Stimulated activated naive CD8-positive, alpha-beta T cell treated with anti-CD3 and anti-CD28 coated beads, Interleukin-15, amount 100 ng/mL, for 72 hours (primary cell): ENCODE measurements around the gene FER.
"Not testable (repeated sequence)": the region's sequence is repeated elsewhere in the genome, so short reads cannot be mapped to it uniquely, and the experiment has no call there.

ENCODE experiments used
- ATAC-seq: fragments of 150-1000 bp; cut with Tn5 transposase; 2 replicates; pipeline ENCODE4 v1.10.0; 2021; ENCODE audit warnings: mild to moderate bottlenecking, moderate library complexity
- DNase-seq, 2 donors: peaks; one replicate each; pipeline ENCODE4 v3.0.0; 2021 to 2022
- H3K27ac Mint-ChIP-seq, 2 donors: one replicate each; pipeline ENCODE4 v1.8.0; 2022; ENCODE audit warnings: mild to moderate bottlenecking in 2 of 2, mixed read lengths in 2 of 2, moderate library complexity in 2 of 2
- H3K27me3 Mint-ChIP-seq: one replicate; pipeline ENCODE4 v1.8.0; 2022; ENCODE audit warnings: mixed read lengths
- H3K4me1 Mint-ChIP-seq: one replicate; pipeline ENCODE4 v1.8.0; 2022; ENCODE audit warnings: mild to moderate bottlenecking, mixed read lengths
- H3K4me3 Mint-ChIP-seq, 2 donors: one replicate each; pipeline ENCODE4 v1.8.0; 2022; ENCODE audit warnings: mild to moderate bottlenecking in 2 of 2, mixed read lengths in 2 of 2, moderate library complexity in 1 of 2
- H3K9me3 Mint-ChIP-seq, 2 donors: one replicate each; pipeline ENCODE4 v1.8.0; 2022; ENCODE audit warnings: mixed read lengths in 2 of 2

Gene FER

DNA sequence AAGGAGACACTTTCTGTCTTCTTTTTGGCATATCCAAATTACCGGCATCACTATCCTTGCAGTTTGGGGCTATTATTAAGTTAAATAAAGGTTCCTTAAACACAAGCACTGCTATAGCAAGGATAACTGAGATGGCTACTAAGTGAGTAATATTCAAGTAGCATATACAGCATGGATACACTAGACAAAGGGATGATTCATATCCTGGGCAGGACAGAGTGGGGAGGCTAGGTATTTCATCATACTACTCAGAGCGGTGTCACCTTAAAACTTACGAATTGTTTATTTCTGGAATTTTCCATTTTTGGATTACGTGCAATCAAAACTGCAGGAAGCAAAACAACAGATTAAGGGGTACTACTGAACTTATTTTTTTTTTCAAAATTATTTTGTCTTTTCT lies 54.1 kb downstream of the FER start:
- H3K9me3 Mint-ChIP-seq, result peaks cover 21 to 25% of the 10 kb centered on the region in 2 donors

DNA sequence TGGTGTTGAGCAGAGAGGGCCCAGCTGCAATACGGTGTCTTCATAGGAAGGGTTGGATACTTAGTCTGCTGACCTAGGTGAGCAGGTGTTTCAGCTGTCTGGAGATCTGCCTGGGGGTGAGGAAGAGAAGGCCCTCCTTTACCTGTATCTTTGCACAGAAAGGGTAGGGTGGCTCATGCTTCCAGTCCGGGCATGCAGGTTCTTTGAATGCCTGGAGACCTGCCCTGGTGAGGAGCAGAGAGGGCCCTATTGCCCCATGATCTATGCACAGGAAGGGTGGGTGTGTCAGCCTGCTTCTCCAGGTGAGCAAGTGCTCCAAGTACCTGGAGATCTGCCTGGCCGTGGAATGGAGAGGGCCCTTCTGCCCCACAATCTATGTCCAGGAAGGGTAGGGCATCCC lies 63.0 kb downstream of the FER start:
- Mint-ChIP-seq H3K27ac (no peak overlapping the region), H3K4me1 (no peaks in the 10 kb centered on the region), H3K4me3 (no peak overlapping the region), H3K27me3 (no peaks in the 10 kb centered on the region), H3K9me3 (peaks cover 19 to 21% of the 10 kb centered on the region in 2 donors)
- ATAC-seq (no peak), DNase-seq (no peak)

More for the DNA sequence above, 54.1 kb downstream of the FER start:
- peaks cover 13% of the 10 kb centered on the region for H3K4me1 Mint-ChIP-seq
- H3K27me3 Mint-ChIP-seq, result no peaks in the 10 kb centered on the region
- H3K4me3 Mint-ChIP-seq, result no peak overlapping the region
- DNase-seq (no peak), ATAC-seq (peak; percentile 92)
- peak overlapping the region in 1 of 2 donors; percentile 38 for H3K27ac Mint-ChIP-seq

DNA sequence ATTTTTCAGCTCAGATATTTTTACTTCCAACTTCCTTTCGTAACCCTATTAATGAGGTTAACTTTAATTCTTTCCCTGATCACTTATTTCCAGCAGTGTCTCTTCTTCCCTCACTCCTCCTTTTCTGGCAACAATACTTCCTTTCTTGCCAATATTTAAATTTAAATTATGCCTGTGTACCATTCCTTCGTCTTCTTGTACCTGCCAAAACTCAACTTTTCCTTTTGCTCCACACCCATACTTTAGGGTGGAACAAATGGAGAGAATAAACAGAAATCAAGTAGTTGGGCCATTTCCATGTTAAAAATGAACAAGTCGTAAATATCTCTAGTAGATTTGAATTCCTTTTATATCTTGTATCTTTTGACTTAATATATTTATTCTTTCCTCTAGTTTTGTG lies 66.0 kb downstream of the FER start:
- DNase-seq (no peak), ATAC-seq (no peak)
- Mint-ChIP-seq H3K27me3 (no peaks in the 10 kb centered on the region), H3K9me3 (peaks cover 0 to 5% of the 10 kb centered on the region in 2 donors), H3K4me1 (peaks cover 5% of the 10 kb centered on the region), H3K27ac (no peak overlapping the region), H3K4me3 (no peak overlapping the region)

DNA sequence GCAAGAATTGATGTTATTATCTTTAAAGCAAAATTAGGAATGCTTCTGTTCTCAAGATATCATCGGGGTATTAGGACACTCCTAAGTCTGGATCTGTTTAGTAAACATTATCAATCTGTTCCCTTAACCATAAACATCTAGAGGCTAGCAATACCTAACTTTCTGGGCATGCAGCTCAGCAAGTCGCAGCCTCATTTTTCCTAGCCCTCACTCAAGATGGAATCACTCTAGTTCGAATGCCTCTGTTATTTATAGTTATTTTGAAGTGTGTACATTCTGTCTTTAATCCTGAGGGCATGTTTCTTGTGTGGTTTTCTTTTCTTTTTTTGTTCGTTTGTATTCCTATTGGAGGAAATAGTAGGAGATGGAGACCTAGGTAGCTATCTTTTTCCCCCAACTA lies 66.9 kb downstream of the FER start:
- Mint-ChIP-seq H3K9me3 (no peaks in the 10 kb centered on the region), H3K4me1 (peaks cover 5% of the 10 kb centered on the region), H3K27me3 (no peaks in the 10 kb centered on the region), H3K4me3 (no peak overlapping the region), H3K27ac (no peak overlapping the region)
- ATAC-seq (no peak), DNase-seq (no peak)

DNA sequence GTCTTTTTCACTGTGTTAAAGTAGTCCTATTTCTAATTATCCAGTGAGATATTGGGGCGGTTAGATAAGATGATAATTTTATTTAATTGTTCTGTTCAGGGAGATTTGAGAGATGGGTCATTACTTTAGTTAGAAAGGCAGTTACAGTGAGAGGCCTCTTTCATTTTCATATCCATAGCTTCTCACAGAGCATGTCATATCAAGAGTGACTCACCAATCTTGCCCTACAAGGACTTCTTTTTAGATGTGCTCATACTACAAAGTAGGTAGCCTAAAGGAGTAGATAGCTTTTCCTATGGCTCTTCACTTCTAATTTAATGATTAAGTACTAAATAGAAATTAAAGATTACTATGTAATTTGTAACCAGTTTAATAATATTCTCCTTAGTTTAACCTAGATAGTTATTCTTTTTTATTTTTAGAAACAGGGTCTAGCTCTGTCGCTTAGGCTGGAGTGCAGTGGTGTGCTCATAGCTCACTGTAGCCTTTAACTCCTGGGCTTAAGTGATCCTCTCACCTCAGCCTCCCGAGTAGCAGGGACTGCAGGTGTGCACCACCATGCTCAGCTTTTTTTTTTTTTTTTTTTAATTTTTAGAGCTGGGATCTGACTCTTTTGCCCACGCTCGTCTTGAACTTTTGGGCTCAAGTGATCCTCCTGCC lies 71.0 kb downstream of the FER start:
- Mint-ChIP-seq H3K4me1 (peaks cover 11% of the 10 kb centered on the region), H3K27me3 (no peaks in the 10 kb centered on the region), H3K27ac (peak overlapping the region; percentile 61 to 74), H3K4me3 (peak overlapping the region in 1 of 2 donors; percentile 44), H3K9me3 (peaks cover 0 to 6% of the 10 kb centered on the region in 2 donors)
- DNase-seq, result no peak
- ATAC-seq, result peak; percentile 100

DNA sequence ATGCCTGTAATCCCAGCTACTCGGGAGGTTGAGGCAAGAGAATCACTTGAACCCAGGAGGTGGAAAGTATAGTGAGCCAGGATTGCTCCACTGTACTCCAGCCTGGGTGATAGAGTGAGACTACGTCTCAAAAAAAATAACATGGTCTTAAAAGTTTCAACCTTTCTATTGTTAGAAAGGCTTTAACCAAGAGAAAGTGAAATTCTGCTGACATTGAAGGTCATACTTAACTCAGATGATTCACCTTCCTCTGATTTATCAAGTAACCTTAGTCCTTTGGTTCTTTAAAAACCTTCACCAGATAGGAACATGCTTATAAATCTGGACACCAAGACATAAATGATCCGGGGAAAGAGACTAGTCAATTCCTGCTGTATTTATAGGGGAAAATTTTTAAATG lies 73.3 kb downstream of the FER start:
- Mint-ChIP-seq H3K4me1 (peaks cover 11% of the 10 kb centered on the region), H3K27me3 (no peaks in the 10 kb centered on the region), H3K27ac (peak overlapping the region in 1 of 2 donors; percentile 19), H3K9me3 (peaks cover 0 to 11% of the 10 kb centered on the region in 2 donors), H3K4me3 (no peak overlapping the region)
- DNase-seq (no peak), ATAC-seq (no peak)

DNA sequence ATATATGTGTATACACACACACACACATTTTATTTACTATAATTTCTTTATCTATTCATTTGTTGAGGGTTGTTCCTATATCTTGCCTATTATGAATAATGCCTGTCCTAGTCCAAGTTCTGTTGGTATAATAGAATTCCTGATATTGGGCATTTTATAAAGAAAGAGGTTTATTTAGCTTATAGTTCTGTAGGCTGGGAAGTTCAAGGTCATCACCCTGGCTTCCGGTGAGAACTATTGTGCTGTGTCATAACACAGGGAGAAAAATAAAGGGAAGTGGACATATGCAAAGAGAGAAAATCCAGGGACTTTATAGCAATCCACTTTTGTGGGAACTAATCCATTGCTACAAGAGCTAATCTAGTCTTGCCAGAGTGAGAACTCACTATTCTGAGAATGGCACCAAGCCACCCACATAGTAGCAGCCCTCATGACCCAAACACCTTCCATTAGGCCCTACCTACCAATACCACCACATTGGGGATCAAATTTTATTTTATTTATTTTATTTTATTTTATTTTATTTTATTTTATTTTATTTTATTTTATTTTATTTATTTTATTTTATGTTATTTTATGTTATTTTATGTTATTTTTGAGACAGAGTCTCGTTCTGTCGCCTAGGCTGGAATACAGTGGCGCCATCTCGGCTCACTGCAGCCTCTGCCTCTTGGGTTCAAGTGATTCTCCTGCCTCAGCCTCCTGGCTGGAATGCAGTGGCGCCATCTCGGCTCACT lies 74.7 kb downstream of the FER start:
- Mint-ChIP-seq H3K9me3 (peaks cover 0 to 11% of the 10 kb centered on the region in 2 donors), H3K4me3 (no peak overlapping the region), H3K4me1 (peaks cover 11% of the 10 kb centered on the region), H3K27ac (no peak overlapping the region), H3K27me3 (no peaks in the 10 kb centered on the region)
- DNase-seq (no peak), ATAC-seq (no peak)

DNA sequence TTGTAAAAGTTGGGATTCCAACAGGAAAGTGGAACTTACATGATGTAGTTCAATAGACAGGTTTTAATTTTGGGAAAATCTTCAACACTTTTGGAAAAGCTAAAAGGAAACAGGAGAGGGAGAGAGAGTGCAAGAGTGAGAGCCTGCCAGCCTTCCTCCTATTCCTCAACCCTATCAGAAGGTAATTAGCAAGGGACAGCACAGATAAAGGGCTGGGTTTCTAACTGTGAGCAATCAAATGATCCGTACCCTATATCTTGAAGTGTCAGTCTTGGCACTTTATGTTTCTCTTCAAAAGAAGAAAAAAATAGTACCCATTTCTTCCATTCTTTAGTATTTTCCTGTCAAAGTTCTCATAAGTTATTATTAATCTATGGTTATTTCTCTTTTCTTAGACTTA lies 79.4 kb downstream of the FER start:
- Mint-ChIP-seq H3K27ac (no peak overlapping the region), H3K4me3 (no peak overlapping the region), H3K27me3 (no peaks in the 10 kb centered on the region), H3K4me1 (no peaks in the 10 kb centered on the region), H3K9me3 (peaks cover 0 to 7% of the 10 kb centered on the region in 2 donors)
- ATAC-seq (no peak), DNase-seq (no peak)

DNA sequence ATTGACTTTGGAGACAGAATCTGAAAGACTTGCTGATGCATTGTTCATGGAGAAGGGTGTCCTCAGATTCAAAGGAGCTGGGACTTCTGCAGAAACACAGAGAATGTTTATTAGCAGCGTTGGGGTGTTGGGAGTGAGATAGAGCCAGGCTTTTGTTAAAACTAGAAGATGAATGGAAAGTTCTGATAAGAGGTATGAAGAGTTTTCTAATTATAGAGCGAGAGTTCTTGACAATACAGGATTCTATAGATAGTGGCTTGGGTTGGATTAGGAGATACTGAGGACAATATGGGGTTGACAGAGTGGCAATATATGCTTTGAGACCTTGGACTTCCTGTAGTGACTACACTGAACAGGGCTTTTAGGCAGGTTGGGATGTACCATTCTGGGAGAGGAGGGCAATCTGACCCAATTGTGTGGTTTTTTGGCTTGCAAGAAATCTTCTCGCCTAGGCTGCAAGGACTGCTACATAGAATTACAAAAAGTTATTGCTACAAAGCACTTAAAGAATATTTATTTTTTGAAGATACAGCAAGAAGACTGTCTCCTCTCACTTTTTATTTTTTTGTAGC lies 83.1 kb downstream of the FER start:
- Mint-ChIP-seq H3K9me3 (no peaks in the 10 kb centered on the region), H3K27ac (no peak overlapping the region)
- ATAC-seq, result no peak

DNA sequence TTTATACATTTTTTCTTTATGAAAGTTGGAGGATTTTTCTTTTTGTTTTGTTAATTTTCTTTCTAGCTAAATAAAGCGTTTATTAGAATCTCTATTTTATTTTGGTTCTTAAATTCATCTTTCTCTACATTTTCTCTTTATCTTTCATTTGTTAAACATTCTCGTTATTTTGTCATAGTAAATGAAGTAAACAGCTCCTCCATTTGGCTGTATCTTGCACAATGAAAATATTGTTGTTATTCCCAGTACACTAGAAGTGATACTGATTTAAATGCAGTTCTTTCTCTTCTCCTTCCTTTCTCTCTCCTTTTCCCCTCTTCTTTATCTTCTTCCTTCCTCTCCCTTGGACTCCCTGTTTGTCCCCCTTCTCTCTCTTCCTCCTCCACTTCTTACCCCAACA lies 88.8 kb downstream of the FER start:
- ATAC-seq (no peak), DNase-seq (no peak)
- no peaks in the 10 kb centered on the region for H3K27me3 Mint-ChIP-seq
- no peak overlapping the region for H3K4me3 Mint-ChIP-seq
- H3K9me3 Mint-ChIP-seq, result peaks cover 0 to 4% of the 10 kb centered on the region in 2 donors
- H3K27ac Mint-ChIP-seq, result no peak overlapping the region
- H3K4me1 Mint-ChIP-seq, result no peaks in the 10 kb centered on the region

More for the DNA sequence above, 83.1 kb downstream of the FER start:
- H3K4me3 Mint-ChIP-seq, result no peak overlapping the region
- H3K4me1 Mint-ChIP-seq, result no peaks in the 10 kb centered on the region
- DNase-seq, result no peak
- no peaks in the 10 kb centered on the region for H3K27me3 Mint-ChIP-seq

DNA sequence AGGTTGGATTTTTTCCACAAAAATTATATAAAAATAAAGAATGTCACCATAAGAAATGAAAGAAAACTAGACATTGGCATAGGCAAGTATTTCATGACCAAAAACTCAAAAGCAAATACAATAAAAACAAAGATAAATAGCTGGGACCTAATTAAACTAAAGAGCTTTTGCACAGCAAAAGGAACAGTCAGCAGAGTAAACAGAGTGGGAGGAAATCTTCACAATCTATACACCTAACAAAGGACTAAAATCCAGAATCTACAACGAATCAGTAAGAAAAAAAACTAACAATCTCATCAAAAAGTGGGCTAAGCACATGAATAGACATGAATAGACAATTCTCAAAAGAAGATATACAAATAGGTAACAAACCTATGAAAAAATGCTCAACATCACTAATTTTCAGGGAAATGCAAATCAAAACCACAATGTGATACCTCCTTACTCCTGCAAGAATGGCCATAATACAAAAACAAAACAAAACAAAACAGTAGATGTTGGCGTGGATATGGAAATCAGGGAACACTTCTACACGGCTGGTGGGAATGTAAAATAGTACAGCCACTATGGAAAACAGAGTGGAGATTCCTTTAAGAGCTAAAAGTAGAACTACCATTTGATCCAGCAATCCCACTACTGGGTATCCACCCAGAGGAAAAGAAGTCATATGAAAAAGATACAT lies 94.7 kb downstream of the FER start:
- H3K4me3 Mint-ChIP-seq, H3K4me1 Mint-ChIP-seq, ATAC-seq, H3K27ac Mint-ChIP-seq, DNase-seq, H3K9me3 Mint-ChIP-seq, H3K27me3 Mint-ChIP-seq: not testable (repeated sequence)

DNA sequence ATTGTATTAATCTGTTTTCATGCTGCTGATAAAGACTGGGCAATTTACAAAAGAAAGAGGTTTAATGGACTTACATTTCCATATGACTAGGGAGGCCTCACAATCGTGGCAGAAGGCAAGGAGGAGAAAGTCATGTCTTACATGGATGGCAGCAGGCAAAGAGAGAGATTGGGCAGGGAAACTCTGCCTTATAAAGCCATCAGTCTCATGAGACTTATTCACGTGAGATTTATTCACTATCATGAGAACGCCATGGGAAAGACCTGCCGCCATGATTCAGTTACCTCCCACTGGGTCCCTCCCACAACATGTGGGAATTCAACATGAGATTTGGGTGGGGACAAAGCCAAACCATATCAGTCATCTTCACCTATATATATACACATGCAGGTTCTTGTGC lies 103.4 kb downstream of the FER start:
- H3K27me3 Mint-ChIP-seq, H3K4me1 Mint-ChIP-seq, H3K27ac Mint-ChIP-seq, ATAC-seq, DNase-seq, H3K4me3 Mint-ChIP-seq, H3K9me3 Mint-ChIP-seq: not testable (repeated sequence)

DNA sequence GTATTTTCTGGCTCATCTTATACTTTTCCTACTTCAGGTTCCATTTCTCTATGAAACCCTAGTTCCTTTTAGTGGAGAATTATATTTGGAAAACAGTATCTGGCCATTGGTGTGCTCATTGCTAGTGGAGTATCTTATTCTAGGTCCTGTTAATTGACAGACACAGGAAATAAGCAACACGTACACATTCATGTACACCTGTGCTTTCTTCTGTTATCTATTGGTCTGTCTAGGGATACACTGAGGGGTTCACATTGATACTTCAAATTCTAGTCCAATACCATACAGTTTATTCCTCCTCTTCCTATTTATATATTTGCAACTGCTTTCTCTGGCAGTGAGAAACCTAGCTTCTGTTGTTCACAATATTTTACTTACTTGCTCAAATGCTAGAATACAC lies 110.2 kb downstream of the FER start:
- Mint-ChIP-seq H3K9me3 (peaks cover 0 to 3% of the 10 kb centered on the region in 2 donors), H3K4me3 (no peak overlapping the region), H3K27ac (no peak overlapping the region), H3K27me3 (no peaks in the 10 kb centered on the region), H3K4me1 (no peaks in the 10 kb centered on the region)
- DNase-seq (no peak), ATAC-seq (no peak)

DNA sequence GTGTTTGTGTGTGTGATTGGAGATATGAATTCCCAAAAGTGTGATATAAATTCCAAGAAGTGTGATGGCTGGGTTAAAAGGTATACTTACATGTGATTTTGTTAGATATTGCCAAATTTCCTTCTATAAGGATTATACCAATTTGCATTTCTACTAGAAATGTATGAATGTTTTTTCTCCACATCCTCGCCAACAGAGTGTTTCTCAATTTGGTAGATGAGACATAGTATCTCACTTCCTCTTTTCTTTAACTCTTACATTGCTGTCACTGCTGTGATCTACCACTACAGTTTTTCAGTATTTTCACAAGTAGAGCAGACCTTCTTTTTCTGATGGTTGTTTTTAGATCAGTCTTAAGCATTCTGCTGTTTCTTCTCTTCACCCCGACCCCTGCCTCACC lies 111.3 kb downstream of the FER start:
- Mint-ChIP-seq H3K4me3 (no peak overlapping the region), H3K4me1 (no peaks in the 10 kb centered on the region), H3K9me3 (no peaks in the 10 kb centered on the region), H3K27me3 (no peaks in the 10 kb centered on the region), H3K27ac (no peak overlapping the region)
- DNase-seq (no peak), ATAC-seq (no peak)

DNA sequence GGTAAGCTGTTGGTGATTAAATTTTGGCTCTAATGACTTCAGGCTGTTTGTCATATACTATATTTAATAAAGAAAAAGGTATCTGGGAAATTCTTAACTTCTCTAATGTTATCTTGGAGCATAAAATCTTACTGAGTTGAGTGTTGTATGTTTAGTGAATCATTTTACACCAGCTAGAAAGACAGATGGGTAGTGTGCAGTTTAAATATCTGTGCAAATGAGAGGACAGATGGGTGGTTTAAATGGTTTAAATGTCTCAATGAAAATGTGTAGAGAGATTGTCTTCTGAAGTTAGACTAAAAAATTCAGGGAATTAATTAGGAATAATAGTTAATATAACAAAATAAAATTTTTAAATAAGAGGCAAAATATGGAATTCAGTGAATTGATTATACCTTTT lies 114.5 kb downstream of the FER start:
- Mint-ChIP-seq H3K4me3 (no peak overlapping the region), H3K9me3 (no peaks in the 10 kb centered on the region), H3K27me3 (no peaks in the 10 kb centered on the region), H3K27ac (no peak overlapping the region), H3K4me1 (no peaks in the 10 kb centered on the region)
- ATAC-seq (no peak), DNase-seq (no peak)

DNA sequence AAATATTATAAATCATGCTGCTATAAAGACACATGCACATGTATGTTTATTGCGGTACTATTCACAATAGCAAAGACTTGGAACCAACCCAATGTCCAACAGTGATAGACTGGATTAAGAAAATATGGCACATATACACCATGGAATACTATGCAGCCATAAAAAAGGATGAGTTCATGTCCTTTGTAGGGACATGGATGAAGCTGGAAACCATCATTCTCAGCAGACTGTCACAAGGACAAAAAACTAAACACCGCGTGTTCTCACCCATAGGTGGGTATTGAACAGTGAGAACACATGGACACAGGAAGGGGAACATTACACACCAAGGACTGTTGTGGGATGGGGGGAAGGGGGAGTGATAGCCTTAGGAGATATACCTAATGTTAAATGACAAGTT lies 118.4 kb downstream of the FER start:
- not testable (repeated sequence) for ATAC-seq, H3K9me3 Mint-ChIP-seq, H3K4me3 Mint-ChIP-seq, H3K4me1 Mint-ChIP-seq, H3K27ac Mint-ChIP-seq, H3K27me3 Mint-ChIP-seq, DNase-seq
